Hepatocyte (in vitro differentiated cells): ENCODE data around the gene MS4A6E.
"Not testable (repeated sequence)": the region's sequence is repeated elsewhere in the genome, so short reads cannot be mapped to it uniquely, and the experiment has no call there.

ENCODE experiments used
- EZH2 ChIP-seq: fragments of 200-600 bp; sonication (generic); IDR thresholded peaks from 2 replicates; pipeline ENCODE4 v1.6.1; 2016; ENCODE audit warnings: antibody characterized with exemption, mild to moderate bottlenecking, borderline replicate concordance
- EZH2phosphoT487 ChIP-seq: fragments of 200-600 bp; sonication (generic); IDR thresholded peaks from one replicate; pipeline ENCODE4 v1.6.1; 2018; ENCODE audit warnings: antibody characterized with exemption, mild to moderate bottlenecking, low read depth, moderate library complexity; ENCODE audit not compliant: unreplicated experiment, severe bottlenecking
- TF ChIP-seq, protein P1 (sequence below): fragments of 200-600 bp; sonication (generic); IDR thresholded peaks from 2 replicates; pipeline ENCODE4 v1.5.1; 2016; ENCODE audit warnings: antibody characterized with exemption, mild to moderate bottlenecking; ENCODE audit not compliant: poor library complexity

DNA sequence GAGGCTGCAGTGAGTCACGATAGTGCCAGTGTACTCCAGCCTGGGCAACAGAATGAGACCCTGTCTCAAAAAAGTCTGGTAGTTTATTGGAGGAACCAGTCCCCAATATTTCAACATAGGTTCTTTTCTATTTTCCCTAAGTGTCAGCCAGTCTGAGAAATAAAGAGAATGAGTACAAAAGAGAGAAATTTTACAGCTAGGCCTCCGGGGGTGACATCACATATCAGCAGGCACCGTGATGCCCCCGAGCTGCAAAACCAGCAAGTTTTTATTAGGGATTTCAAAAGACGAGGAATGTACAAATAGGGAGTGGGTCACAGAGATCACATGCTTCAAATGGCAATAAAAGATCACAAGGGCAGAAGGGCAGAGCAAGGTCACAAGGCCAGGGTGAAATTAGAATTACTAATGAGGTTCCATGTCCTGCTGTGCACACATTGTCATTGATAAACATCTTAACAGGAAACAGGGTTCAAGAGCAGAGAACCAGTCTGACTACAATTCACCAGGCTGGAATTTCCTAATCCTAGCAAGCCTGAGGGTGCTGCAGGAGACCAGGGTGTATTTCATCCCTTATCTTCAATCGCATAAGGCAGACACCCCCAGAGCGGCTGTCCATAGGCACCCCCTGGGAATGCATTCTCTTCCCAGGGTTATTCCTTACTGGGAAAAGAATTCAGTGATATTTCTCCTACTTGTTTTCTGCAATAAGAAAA, 41.5 kb upstream of the MS4A6E start:
- TF ChIP-seq, protein P1, sequence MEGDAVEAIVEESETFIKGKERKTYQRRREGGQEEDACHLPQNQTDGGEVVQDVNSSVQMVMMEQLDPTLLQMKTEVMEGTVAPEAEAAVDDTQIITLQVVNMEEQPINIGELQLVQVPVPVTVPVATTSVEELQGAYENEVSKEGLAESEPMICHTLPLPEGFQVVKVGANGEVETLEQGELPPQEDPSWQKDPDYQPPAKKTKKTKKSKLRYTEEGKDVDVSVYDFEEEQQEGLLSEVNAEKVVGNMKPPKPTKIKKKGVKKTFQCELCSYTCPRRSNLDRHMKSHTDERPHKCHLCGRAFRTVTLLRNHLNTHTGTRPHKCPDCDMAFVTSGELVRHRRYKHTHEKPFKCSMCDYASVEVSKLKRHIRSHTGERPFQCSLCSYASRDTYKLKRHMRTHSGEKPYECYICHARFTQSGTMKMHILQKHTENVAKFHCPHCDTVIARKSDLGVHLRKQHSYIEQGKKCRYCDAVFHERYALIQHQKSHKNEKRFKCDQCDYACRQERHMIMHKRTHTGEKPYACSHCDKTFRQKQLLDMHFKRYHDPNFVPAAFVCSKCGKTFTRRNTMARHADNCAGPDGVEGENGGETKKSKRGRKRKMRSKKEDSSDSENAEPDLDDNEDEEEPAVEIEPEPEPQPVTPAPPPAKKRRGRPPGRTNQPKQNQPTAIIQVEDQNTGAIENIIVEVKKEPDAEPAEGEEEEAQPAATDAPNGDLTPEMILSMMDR: not testable (repeated sequence)
- TF ChIP-seq EZH2, EZH2phosphoT487: not testable (repeated sequence)
